Measurements from ENCODE around the gene OSBPL1A.

DNA sequence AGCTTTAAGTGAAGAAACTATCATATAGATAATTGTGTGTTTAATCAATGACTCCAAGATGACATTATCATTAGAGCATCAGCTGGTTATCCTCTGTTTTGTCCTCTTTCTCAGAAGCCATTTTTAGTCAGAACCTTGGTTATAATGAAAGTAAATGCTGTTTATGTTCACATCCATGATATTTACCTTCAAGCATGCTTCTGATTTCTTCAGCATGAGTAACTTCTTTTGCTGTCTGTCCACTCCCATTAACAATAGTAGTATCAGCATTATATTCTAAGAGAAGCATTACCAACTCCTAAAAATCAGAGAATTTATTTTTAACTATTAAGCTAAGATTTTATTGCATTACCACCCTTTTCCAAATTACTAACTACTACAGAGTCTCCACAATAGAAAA lies 56.3 kb downstream of the OSBPL1A start:
- TF ChIP-seq POLR2AphosphoS5 (IDR thresholded peaks at IDR 0.05; ENCODE audit: low read depth, low read length) (no peak), FOXP2 (optimal IDR thresholded peaks at IDR 0.05; ENCODE audit: borderline replicate concordance, extremely low read depth, extremely low read length, insufficient read depth) (no peak)

All from PFSK-1 (cell line).